ENCODE measurements around the gene EMC9.
A peak's percentile ranks its signal among the peaks of the same experiment; 100 is the strongest.

EMC9 gene

DNA sequence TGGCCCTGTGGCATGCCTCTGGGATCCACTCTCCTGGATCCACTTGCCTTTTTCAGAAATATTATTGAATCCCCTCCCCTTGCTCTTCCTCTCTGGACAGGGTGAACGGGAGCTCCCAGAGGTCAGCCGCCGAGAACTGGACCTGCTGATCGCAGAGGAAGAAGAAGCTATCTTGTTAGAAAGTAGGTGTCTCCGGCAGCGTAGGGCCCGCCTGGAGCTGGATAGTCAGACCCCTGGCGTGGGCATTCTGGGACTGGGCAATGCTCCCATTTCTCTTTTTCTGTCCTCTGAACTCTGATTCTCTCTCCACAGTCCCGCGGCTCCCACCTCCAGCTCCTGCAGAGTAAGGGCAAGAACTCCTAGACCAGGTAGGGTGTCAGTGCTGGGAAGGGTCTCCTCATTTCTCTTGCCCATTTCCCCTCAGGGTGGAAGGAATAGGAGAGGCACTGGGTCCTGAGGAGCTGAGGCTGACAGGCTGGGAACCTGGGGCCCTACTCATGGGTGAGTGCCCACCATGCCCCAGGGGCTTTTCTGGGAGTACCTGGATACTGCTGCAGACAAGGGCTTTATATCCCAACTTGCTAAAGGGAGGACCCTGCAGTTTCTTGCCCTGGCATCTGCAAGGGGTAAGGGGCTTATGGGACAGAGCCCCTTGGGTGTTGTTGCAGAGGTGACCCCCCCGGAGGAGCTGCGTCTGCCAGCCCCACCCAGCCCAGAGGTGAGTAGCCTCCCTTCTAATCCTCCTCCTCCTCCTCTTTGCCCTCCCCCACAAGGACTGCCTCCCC lies 35.8 kb upstream of the EMC9 start:
- no peak for DNase-seq (ENCODE audit: low read depth)

DNA sequence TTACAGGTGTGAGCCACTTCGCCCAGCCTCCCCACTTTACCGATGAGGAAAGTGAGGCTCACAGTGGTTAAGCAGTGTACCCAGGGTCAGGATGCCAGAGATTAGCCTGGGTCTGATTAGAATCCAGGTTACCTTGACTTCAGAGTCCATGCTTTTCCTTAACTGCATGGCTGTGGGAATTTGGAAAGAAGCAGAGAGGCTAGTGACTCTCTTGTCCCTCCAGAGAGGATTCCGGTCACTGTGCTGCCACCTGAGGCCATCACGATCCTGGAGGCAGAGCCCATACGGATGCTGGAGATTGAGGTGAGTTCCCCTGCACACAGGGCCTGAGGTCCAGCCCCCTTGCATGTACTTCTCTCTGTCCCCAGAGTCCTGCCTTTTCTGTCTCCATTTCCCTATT lies 35.2 kb upstream of the EMC9 start:
- no peak for DNase-seq (ENCODE audit: low read depth)

DNA sequence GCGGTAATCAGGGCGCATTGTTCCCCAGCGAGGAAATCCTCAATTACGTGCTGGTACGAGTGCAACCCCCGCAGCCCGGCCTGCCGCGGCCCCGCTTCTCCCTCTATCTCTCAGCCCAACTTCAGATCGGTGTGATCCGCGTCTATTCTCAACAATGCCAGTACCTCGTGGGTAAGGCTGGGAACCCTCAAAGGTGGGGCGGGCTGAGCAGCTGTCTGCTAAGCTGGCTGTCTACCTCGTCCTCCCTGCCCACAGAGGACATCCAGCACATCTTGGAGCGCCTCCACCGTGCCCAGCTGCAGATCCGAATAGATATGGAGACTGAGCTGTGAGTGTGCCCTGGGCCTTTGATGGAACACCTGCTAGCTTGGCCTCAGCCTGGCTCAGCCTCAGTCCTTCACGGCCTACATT lies 31.5 kb upstream of the EMC9 start:
- no peak for DNase-seq (ENCODE audit: low read depth)

DNA sequence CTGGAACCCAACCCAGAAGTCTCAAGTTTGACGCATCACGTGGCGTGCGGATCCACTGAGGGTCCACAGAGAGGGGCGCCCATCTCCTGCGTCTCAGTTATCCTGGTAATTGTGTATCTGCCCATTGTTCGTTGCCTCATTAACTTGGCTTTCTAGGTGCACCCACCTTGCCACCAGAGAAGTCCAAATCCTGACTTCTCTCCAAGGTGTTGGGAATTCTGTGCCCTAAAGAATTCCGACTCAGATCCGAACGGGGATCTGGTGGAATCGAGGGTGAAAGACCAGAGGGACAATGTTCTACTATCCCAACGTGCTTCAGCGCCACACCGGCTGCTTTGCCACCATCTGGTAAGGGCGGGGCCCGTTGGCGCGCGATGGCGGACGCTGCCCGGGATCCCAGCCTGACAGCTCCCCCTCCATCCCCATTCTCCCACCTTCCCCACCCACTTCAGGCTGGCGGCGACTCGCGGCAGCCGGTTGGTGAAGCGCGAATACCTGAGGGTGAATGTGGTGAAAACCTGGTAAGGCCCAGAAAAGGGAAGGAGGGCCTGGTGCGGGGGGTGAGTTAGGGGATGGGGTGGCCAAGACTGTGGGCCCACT lies 31.0 kb upstream of the EMC9 start:
- no peak for DNase-seq (ENCODE audit: low read depth)

DNA sequence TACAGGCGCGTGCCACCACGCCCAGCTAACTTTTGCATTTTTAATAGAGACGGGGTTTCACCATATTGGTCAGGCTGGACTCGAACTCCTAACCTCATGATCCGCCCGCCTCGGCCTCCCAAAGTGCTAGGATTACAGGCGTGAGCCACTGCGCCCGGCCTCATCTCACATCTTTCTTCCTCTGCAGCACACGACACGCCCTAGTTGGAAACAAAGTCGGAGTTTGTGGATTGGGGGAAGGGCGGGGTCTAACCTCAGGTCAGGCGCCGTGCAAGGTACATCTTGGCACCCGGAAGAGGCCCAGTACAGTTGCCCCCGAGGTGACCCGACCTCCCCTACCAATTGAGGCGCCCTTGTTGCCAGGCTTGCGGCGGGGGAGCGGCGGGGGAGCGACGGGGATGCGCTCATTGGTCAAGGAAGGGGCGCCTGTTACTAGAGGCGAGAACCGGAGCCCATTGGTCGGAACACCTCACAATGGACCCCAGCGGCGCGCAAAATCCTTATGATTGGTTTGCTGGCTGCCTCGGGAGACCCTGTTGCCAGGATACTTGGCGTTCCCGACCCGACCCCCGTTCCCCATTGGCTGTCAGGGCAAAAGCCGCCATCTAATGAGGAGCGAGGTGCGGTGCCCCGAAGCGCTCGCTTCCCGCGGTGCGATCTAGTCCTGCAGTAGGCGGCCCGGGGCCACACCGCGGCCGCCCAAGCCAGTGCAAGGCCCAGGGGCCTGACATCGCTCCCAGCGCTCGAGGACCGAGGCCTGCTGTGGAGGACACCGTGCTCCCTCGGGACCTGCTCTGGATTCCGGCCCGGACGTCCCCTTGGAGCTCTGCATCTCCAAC lies 30.2 kb upstream of the EMC9 start, which contains the start of gene REC8:
Gene REC8, plus strand, starts transcription at position 659 of the 839 bp plus-strand sequence. CDS start 473 bp downstream, outside the sequence.
- DNase-seq (ENCODE audit: low read depth), result peak; percentile 74

DNA sequence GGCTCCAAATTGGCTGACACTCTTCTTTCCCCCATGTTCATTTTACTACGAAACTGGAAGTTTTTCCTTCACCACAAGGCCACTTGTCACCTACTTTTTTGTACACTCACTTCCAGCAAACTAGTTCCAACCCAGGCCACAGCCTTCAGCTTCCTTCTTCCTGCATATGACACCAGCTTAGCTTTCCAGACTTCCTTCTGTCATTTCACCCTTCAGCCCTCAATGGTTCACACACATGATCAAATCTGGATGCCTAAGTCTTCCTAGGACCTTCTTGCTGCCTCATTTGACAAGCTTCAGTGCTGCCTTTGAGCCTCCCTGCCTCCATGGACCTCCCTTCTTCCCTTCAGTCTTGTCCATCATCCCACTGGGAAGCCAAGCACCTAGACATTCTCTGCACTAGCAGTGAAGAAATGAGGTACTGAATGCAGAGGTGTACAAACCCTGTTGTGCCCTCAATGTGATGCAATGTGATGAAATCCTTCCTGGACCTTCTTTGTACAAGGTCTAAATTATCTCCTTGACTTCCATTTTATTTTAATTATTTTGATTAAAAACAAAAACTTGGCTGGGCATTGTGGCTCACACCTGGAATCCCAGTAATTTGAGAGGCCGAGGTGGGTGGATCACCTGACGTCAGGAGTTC lies 26.2 kb upstream of the EMC9 start:
- DNase-seq (ENCODE audit: low read depth), result no peak

DNA sequence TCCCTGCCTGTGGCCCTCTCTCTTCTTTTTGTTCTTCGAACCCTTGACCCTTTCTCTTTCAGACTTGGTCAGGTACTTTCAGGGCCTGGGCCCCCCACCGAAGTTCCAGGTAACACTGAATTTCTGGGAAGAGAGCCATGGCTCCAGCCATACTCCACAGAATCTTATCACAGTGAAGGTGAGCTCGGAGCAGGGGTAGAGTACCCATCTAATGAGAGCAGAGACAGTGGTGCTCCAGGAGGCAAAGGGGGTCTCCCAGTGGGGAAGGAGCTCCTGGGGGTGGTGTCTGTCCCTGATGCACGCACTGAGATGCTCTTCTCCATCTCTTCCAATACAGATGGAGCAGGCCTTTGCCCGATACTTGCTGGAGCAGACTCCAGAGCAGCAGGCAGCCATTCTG lies 24.4 kb upstream of the EMC9 start:
- no peak for DNase-seq (ENCODE audit: low read depth)

DNA sequence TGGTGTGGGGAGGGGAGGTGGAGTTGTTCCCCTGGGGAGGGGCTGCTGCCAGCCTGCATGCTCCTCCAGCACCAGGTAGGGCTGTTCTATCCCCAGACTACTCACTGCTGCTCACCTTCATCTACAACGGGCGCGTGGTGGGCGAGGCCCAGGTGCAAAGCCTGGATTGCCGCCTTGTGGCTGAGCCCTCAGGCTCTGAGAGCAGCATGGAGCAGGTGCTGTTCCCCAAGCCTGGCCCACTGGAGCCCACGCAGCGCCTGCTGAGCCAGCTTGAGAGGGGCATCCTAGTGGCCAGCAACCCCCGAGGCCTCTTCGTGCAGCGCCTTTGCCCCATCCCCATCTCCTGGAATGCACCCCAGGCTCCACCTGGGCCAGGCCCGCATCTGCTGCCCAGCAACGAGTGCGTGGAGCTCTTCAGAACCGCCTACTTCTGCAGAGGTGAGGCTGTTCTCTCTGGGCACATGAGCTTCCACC lies 23.2 kb upstream of the EMC9 start:
- no peak for DNase-seq (ENCODE audit: low read depth)

DNA sequence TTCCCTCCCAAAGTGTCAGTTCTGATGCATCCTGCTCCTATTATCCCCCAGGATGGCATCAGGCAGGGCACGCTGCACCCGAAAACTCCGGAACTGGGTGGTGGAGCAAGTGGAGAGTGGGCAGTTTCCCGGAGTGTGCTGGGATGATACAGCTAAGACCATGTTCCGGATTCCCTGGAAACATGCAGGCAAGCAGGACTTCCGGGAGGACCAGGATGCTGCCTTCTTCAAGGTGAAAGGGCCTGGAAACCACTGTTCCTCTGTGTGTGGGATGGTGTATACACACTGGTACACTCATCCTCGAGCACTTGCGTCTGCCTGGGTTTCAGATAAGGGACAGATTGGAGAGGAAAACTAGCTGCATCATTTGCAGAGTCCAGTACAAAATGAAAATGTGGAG lies 20.7 kb upstream of the EMC9 start:
- DNase-seq (ENCODE audit: low read depth), result no peak

DNA sequence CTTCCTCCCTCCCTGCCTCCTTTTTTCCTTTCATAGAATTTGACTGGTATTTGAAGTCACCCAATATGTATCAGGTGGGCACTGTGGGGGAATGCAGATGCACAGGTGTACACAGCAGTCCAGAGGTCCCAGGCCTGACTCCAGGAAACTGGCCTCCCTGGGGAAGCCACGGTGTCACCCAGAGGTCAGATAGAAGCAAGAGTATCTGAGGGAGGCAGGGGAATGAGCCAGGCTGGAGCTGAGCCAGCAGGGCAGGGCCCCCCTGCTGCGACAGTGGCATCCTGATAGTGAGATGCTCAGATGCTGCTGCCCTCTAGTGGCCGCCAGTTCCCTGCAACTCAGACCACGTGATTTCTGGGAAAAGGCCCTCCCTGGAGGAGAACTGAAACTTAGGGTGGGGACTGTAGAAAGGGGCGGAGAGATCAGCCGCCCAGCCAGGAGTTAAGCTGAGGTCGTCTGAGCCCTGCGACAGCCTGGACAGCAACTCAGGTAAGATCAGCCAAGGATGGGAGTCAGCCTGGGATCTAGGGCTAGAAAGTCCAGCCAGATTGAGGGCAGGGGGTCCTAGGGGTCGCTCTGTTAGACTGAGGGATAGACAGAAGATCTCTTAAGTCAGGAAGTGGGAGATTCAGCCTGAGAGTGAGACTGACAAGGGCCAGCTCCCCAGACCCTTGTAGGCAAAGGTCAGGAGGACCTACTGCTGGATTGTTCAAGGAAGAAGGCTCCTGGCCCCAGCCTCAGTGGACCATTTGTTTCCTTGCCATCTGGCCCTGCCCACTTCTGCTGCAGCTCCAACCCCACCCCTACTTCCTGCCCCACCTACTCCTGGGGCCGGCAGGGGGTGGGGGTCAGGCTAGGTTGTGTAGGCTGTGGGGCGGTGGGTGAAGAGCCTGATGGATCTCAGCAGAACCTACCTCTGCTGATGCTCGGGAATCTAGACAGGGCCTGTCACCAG lies 19.7 kb upstream of the EMC9 start, which contains the start of gene IRF9:
Gene IRF9, plus strand, starts transcription at position 416 of the 955 bp plus-strand sequence. CDS start 880 bp downstream, outside the sequence.
- peak; percentile 97 for DNase-seq (ENCODE audit: low read depth)

DNA sequence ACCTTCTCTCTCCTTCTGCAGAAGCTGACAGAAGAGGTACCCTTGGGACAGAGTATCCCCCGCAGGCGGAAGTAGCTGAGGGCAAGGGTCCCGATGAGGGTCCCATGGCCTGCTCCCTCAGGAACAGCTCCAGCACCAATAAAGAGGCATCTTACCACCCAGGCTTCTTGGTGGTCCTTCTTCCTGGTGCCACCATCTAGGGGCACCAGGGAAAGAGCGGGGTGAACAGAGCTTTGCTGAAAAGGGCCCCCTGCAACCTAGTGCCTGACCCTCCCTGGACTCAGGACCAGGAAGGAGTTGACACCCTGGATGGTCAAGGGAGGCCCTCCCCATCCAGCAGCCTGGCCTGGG lies 19.1 kb upstream of the EMC9 start:
- DNase-seq (ENCODE audit: low read depth), result no peak

DNA sequence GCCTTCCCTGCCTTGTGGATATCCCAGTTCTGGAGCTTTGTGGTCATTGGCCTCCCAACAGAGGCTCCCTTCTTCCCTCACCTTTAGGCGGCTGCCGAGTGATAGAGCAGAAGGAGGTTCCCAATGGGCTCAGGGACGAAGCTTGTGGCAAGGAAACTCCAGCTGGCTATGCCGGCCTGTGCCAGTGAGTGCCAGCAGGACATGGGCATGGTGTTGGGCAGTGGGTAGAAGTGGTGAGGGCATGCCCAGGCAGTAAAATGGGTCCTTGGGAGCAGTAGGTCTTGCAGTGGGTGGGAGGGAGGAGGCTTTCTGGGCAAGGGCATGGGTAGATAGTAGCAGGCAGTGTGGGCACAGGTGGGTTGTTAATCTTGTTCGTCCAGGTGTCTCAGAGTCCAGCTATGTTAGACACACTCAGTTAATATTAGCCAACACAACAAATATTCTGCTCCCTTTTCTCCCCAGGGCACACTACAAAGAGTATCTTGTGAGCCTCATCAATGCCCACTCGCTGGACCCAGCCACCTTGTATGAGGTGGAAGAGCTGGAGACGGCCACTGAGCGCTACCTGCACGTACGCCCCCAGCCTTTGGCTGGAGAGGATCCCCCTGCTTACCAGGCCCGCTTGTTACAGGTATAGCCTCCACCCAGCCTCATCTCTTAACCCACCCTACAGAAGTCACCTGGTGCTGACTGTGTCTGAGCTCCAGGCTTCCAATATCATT lies 18.5 kb upstream of the EMC9 start:
- DNase-seq (ENCODE audit: low read depth), result no peak

DNA sequence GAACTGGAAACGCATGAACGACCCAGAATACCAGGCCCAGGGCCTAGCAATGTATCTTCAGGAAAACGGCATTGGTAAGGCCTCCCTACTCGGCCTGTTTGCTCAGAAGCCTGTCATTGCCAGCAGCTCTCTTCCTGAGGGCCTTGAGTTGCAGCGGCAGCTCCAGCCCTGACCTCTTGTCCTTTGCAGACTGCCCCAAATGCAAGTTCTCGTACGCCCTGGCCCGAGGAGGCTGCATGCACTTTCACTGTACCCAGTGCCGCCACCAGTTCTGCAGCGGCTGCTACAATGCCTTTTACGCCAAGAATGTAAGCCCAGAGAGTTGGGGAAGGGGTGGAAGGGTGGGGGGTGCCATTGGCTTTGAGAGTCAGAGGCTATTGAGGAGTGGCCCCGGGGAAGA lies 15.9 kb upstream of the EMC9 start:
- DNase-seq (ENCODE audit: low read depth), result no peak

DNA sequence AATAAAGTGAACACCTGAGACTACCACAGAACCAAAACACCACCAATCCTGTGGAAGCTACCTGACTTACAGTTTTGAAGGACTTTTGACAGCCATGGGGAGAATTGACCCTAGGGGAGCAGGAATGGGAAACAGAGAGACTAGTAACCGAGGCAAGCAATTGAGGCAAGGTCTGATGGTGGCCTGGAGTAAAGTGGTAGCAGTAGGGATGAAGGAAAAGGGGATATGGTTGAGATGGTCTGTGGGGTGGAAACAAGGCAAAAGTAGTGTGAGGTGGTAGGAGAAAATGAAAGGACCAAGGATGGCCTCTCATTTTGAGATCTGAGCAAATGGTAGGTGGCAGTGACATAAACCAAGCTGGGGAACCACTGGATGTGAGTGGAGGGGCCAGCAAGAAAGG lies 15.4 kb upstream of the EMC9 start:
- no peak for DNase-seq (ENCODE audit: low read depth)

DNA sequence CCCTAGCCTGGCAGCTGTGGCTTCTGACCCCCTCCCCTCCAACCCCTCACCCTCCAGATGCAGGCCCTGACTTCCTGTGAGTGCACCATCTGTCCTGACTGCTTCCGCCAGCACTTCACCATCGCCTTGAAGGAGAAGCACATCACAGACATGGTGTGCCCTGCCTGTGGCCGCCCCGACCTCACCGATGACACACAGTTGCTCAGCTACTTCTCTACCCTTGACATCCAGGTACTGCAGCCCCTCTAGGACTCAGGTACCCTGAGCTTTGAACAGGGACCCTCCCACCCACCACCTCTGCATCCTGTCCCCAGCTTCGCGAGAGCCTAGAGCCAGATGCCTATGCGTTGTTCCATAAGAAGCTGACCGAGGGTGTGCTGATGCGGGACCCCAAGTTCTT lies 13.7 kb upstream of the EMC9 start:
- DNase-seq (ENCODE audit: low read depth), result no peak

DNA sequence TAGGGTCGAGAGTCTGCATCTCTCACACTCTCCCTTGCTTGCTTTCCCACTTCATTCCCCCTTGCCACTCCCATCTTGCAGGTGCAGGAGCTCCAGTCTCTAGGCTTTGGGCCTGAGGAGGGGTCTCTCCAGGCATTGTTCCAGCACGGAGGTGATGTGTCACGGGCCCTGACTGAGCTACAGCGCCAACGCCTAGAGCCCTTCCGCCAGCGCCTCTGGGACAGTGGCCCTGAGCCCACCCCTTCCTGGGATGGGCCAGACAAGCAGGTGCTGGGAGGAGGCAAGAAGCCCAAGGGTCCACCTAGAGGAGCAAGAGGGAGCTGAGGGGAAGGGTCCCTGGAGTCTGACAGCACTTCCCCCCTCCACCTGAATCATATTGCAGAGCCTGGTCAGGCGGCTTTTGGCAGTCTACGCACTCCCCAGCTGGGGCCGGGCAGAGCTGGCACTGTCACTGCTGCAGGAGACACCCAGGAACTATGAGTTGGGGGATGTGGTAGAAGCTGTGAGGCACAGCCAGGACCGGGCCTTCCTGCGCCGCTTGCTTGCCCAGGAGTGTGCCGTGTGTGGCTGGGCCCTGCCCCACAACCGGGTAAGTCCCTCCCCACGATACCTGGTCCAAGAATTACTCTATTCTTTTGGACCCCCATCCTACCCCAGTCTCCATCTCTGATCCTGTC lies 10.2 kb upstream of the EMC9 start:
- DNase-seq (ENCODE audit: low read depth), result no peak

DNA sequence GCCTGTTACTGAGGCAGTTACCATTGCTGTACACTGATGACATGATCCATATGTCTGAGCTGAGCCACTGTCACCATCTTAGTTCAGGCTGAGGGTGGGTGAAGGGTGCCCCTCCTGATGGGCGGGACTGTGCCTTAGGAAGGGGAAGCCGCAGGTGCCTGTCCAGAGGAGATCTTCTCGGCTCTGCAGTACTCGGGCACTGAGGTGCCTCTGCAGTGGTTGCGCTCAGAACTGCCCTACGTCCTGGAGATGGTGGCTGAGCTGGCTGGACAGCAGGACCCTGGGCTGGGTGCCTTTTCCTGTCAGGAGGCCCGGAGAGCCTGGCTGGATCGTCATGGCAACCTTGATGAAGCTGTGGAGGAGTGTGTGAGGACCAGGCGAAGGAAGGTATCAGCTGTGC lies 9.6 kb upstream of the EMC9 start:
- DNase-seq (ENCODE audit: low read depth), result no peak

DNA sequence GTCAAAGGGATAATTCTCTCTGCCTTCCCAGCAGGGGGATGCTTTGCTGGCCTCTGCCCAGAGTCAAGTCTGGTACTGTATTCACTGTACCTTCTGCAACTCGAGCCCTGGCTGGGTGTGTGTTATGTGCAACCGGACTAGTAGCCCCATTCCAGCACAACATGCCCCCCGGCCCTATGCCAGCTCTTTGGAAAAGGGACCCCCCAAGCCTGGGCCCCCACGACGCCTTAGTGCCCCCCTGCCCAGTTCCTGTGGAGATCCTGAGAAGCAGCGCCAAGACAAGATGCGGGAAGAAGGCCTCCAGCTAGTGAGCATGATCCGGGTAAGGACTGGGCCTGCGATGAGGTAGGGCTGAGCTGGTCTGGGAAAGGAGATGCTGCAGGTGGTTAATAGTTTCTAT lies 9.2 kb upstream of the EMC9 start:
- no peak for DNase-seq (ENCODE audit: low read depth)

DNA sequence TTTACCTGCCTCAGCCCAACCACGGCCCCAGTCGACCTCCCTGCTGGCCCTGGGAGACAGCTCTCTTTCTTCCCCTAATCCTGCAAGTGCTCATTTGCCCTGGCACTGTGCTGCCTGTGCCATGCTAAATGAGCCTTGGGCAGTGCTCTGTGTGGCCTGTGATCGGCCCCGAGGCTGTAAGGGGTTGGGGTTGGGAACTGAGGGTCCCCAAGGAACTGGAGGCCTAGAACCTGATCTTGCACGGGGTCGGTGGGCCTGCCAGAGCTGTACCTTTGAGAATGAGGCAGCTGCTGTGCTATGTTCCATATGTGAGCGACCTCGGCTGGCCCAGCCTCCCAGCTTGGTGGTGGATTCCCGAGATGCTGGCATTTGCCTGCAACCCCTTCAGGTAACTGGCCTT lies 8.7 kb upstream of the EMC9 start:
- no peak for DNase-seq (ENCODE audit: low read depth)
